Measurements from ENCODE around the gene EPHB2.

The EPHB2 gene

GRCh38 chr1:22722901-22723550 is 12.4 kb downstream of the EPHB2 start:
- DNase-seq, result no peak

- DNase-seq, result no peak
Observed at GRCh38 chr1:22727873-22728272, 17.2 kb downstream of the EPHB2 start.

GRCh38 chr1:22728751-22729399 is 18.2 kb downstream of the EPHB2 start:
- DNase-seq, result no peak

GRCh38 chr1:22729400-22729773 is 18.7 kb downstream of the EPHB2 start:
- DNase-seq, result no peak

- DNase-seq, result no peak
Observed at GRCh38 chr1:22729912-22730311, 19.3 kb downstream of the EPHB2 start.

- no peak for DNase-seq
Observed at GRCh38 chr1:22731924-22732720, 21.5 kb downstream of the EPHB2 start.

- DNase-seq, result no peak
Observed at GRCh38 chr1:22733643-22734042, 23.0 kb downstream of the EPHB2 start.

- no peak for DNase-seq
Observed at GRCh38 chr1:22736501-22737080, 26.0 kb downstream of the EPHB2 start.

- DNase-seq, result no peak
Observed at GRCh38 chr1:22737374-22738068, 26.9 kb downstream of the EPHB2 start.

GRCh38 chr1:22738069-22738435 is 27.4 kb downstream of the EPHB2 start:
- no peak for DNase-seq

- no peak for DNase-seq
Observed at GRCh38 chr1:22738522-22738921, 27.9 kb downstream of the EPHB2 start.

GRCh38 chr1:22739648-22740385 is 29.2 kb downstream of the EPHB2 start:
- DNase-seq, result no peak

GRCh38 chr1:22741118-22741517 is 30.5 kb downstream of the EPHB2 start:
- DNase-seq, result no peak

- no peak for DNase-seq
Observed at GRCh38 chr1:22745669-22746585, 35.3 kb downstream of the EPHB2 start.

GRCh38 chr1:22747021-22747734 is 36.5 kb downstream of the EPHB2 start:
- DNase-seq, result no peak

GRCh38 chr1:22747735-22748073 is 37.1 kb downstream of the EPHB2 start:
- no peak for DNase-seq

- DNase-seq, result no peak
Observed at GRCh38 chr1:22749503-22749902, 38.9 kb downstream of the EPHB2 start.

- peak in 1 of 2 donors; percentile 15 for DNase-seq
Observed at GRCh38 chr1:22749919-22750684, 39.5 kb downstream of the EPHB2 start.

- DNase-seq, result no peak
Observed at GRCh38 chr1:22750685-22751051, 40.0 kb downstream of the EPHB2 start.

- no peak for DNase-seq
Observed at GRCh38 chr1:22751124-22751531, 40.5 kb downstream of the EPHB2 start.

Measured in hippocampal formation (tissue), 2 donors.